Esophagus (tissue), 2 donors: ENCODE data around the gene PROCA1. TPM values are rescaled to one million over a fixed set of nuclear protein-coding genes. Genes with fewer than 3 reads are reported as not detected.
"Not testable (repeated sequence)": the region's sequence is repeated elsewhere in the genome, so short reads cannot be mapped to it uniquely, and the experiment has no call there.

Source experiments
- H3K27ac ChIP-seq, 2 donors: one replicate each; pipeline ENCODE4 v1.5.1; 2013; ENCODE audit warnings: low read depth in 2 of 2, mild to moderate bottlenecking in 2 of 2, inconsistent platforms in 1 of 2, low read length in 1 of 2, moderate library complexity in 1 of 2
- H3K27me3 ChIP-seq, 2 donors: one replicate each; pipeline ENCODE4 v1.6.1; 2013; ENCODE audit warnings: low read length in 2 of 2, control low read depth in 1 of 2, mild to moderate bottlenecking in 1 of 2; ENCODE audit not compliant: insufficient read depth in 2 of 2, control insufficient read depth in 1 of 2
- H3K36me3 ChIP-seq, 2 donors: one replicate each; pipeline ENCODE4 v1.6.1; 2013; ENCODE audit warnings: low read length in 1 of 2; ENCODE audit not compliant: control insufficient read depth in 2 of 2, insufficient read depth in 2 of 2
- H3K4me1 ChIP-seq, 2 donors: one replicate each; pipeline ENCODE4 v1.6.1; 2013; ENCODE audit warnings: low read length in 1 of 2; ENCODE audit not compliant: control insufficient read depth in 2 of 2, insufficient read depth in 2 of 2
- H3K4me3 ChIP-seq, 2 donors: one replicate each; pipeline ENCODE4 v1.5.1; 2013; ENCODE audit warnings: low read length in 2 of 2, mild to moderate bottlenecking in 2 of 2, low read depth in 1 of 2, moderate library complexity in 1 of 2
- H3K9me3 ChIP-seq, 2 donors: one replicate each; pipeline ENCODE4 v1.6.1; 2013; ENCODE audit warnings: mild to moderate bottlenecking in 2 of 2, low read depth in 1 of 2, low read length in 1 of 2, moderate library complexity in 1 of 2; ENCODE audit not compliant: control insufficient read depth in 2 of 2, insufficient read depth in 1 of 2
- WGBS, 2 donors: extraction: QIAGEN DNeasy Blood & Tissue Kit; methylation state at CpG; one replicate each; pipeline ENCODE4 v1.1.7; 2013; 5-methylcytosine and 5-hydroxymethylcytosine counted together
- polyA plus RNA-seq, 2 donors: library from polyadenylated mRNA; stranded (reverse); fragments of 200-250 nt; gene quantifications; one replicate each; pipeline ENCODE4 v1.2.3, GENCODE V29; 2013
- donor health status: healthy with polysubstance abuse.
- donor health status: Bipolar disorder and iron deficiency.

The PROCA1 gene
- polyA plus RNA-seq, 2 donors = 0.59 to 2.0 TPM

DNA sequence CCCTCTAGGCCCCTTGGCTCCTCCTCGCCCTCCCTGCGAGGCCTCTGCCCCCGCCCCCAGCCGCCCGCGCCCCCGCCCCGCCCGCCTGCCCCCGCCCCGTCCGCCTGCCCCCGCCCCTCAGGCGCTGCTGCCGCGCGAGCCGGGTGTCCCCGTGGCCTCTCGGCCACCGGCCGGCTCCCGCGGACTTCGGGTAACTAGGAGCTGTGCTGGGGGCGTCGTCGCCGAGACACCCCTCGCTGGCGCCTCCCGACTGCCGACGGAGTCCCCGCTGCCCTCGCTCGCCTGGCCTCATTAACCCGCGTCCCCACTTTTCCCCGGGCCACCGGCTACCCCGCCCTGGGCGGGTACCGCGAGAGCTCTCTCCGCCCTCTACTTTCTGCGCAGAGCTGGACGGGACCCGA, 14.5 kb upstream of the PROCA1 start, which contains the start of gene TLCD1:
TSS of gene TLCD1 (minus strand) at position 8 of the 401 bp plus-strand sequence. CDS start 136 bp downstream, outside the sequence.
- peak within 1 kb of the TSS; percentile 70 to 80 for H3K4me3 ChIP-seq
- peaks cover 0 to 19% of the 10 kb centered on the region in 2 donors for H3K4me1 ChIP-seq
- peaks cover 0 to 17% of the 10 kb centered on the region in 2 donors for H3K36me3 ChIP-seq
- peak within 1 kb of the TSS; percentile 86 to 93 for H3K27ac ChIP-seq
- WGBS, 2 donors = 0 to 1% methylated on average over 31 to 49 of the region's 49 CpGs
- no peaks in the 10 kb centered on the region for H3K9me3 ChIP-seq
- H3K27me3 ChIP-seq = no peaks in the 10 kb centered on the region

DNA sequence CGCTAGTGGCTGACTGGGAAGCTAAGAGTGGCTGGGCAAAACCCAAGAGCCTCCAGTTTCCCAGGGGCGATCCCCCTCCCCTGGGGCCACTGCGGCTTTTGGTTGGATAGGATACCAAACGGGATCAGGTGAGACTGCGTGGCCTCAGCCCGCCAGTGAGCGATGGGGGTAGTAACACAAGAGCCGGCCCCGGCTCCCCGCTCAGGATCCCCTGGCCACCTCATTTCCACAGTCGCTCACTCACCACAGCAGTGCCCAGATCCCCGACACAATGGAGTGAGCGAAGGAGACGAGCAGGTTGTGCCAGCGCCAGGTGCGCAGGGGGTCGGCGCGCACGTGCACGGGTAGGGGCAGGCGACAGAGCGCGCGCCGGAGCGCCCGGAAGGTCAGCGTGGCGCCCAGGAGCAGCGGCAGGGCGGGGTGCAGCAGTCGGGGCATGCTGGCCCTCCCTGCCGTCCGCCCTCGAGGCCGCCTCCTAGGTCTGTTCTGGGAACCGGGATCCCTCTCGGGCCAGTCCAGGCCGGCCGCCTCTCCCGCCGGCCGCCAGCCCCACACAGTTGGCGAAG, 14.1 kb upstream of the PROCA1 start:
- Histone ChIP-seq H3K4me1 (peaks cover 0 to 19% of the 10 kb centered on the region in 2 donors), H3K27ac (peak overlapping the region; percentile 53 to 93), H3K9me3 (no peaks in the 10 kb centered on the region), H3K4me3 (peak overlapping the region; percentile 50 to 80), H3K36me3 (peaks cover 0 to 17% of the 10 kb centered on the region in 2 donors), H3K27me3 (no peaks in the 10 kb centered on the region)
- 1 to 2% methylated on average over 40 to 45 of the region's 45 CpGs for WGBS, 2 donors

DNA sequence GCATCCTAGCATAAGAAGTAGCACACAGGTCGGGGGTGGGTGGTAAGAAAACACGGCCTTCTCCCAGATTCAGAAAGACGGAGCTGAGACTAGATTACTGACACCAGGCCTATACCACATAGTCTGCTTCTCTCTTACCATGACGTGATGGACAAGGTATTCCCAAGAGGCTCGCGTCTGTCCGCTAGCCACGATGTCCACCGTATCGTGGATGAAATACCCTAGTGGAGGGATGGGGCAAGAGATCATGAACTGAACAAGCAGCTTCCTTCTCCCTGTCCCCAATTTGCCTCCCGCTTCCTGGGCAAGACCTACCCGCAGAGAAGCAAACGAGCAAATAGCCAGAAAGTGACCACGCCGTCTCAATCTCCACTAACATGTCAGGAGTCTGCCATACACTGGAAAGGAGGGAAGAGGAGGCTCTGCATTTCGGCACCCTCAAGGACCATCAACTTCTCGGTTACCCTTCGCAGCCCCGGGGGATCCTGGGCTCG, 13.5 kb upstream of the PROCA1 start:
- Histone ChIP-seq H3K36me3 (peaks cover 0 to 17% of the 10 kb centered on the region in 2 donors), H3K4me3 (peak overlapping the region; percentile 50 to 80), H3K27ac (peak overlapping the region; percentile 53 to 93), H3K9me3 (no peaks in the 10 kb centered on the region), H3K27me3 (no peaks in the 10 kb centered on the region), H3K4me1 (peaks cover 0 to 19% of the 10 kb centered on the region in 2 donors)
- 19 to 20% methylated on average over 20 of the region's 20 CpGs for WGBS, 2 donors

DNA sequence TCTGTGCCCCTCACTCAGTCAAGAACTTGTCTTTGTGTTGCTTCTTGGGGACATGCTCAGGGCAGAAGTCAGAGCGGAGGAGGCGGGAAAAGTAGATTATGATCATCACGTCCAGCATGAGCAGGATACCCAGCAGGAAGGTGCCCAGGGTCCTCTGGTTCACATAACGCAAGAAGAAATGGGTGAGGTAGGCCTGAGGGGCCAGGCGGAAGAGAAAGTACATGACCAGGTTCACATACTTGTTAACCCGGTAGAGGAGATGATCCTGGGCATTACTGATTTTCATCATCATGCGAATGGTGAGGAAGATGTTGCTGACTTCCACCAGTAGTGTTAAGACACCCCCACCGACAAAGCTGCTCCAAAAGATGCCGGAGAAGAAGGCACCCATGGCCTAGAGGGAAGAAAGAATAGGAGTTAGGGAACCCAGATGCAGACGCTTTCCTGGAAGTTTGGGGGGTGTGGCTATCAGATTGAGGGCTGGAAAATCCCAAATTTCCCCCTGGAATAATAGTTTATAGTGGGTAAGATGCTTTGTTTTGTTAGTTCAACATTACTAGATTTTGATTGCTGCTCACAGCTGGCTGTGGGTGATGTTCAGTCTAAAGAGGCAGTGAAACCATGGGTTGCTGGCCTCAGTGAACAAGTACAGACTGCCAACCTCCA, 12.9 kb upstream of the PROCA1 start:
- 65 to 72% methylated on average over 10 of the region's 10 CpGs for WGBS, 2 donors
- H3K4me1 ChIP-seq = peaks cover 0 to 19% of the 10 kb centered on the region in 2 donors
- H3K27me3 ChIP-seq = no peaks in the 10 kb centered on the region
- H3K4me3 ChIP-seq = peak overlapping the region in 1 of 2 donors; percentile 80
- no peaks in the 10 kb centered on the region for H3K9me3 ChIP-seq
- H3K36me3 ChIP-seq = peaks cover 0 to 17% of the 10 kb centered on the region in 2 donors
- peak overlapping the region; percentile 53 to 93 for H3K27ac ChIP-seq

DNA sequence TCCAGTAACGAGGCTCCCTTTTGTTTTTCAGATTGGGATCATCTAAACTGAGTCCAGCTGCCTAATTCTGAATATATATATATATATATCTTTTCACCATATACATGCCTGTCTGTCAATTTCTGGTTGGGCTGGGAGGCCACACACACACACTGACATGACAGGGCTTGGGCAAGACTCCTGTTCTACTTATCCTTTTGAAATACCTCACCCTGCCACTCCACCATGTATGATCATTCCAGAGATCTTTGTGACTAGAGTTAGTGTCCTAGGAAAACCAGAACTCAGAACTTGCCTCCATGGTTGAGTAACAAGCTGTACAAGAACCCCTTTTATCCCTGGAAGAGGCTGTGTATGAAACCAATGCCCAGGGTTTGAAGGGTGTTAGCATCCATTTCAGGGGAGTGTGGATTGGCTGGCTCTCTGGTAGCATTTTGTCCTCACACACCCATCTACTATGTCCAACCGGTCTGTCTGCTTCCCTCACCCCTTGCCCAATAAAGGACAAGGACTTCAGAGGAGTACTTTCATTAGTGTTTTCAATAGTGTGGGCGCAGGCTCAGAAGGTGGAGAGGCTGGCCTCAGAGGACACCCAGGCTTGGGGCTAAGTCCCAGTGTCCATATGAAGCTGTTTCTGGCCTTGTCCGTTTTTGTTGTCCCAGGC, 12.3 kb upstream of the PROCA1 start:
- not testable (repeated sequence) for H3K27me3 ChIP-seq, H3K9me3 ChIP-seq, H3K4me3 ChIP-seq
- H3K36me3 ChIP-seq = peaks cover 0 to 17% of the 10 kb centered on the region in 2 donors
- H3K27ac ChIP-seq = peak overlapping the region; percentile 30 to 93
- WGBS, 2 donors = 54 to 56% methylated on average over 4 of the region's 4 CpGs
- H3K4me1 ChIP-seq = peaks cover 0 to 19% of the 10 kb centered on the region in 2 donors

DNA sequence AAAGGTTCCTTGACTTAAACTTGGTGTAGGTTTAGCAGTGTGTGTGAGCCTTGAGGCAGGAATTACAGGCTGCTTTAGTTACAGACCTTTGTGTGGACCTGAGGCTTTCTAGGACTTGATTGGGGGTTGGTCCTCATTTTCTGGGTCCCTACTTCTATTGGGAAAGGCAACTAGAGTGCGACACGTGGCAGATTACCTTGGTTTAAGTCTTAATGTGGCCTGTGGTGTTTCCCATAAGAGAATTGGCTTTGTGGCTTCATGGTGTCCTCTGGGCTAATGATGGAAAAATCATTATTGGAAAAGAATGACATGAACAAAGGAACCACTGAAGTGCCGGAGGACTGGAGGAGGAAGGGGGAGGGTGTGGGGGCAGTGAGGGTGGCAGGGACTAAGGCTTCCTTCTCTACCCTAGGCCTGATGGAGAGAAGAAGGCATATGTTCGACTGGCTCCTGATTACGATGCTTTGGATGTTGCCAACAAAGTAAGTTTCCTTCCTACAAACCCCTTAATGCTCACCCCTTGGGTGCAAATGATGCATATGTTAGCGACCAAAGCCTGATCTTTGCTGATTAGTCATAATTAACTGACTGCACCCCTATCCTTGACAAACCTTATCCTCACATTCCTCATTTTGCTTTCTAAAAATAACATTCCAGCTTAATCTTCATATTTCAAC, 11.6 kb upstream of the PROCA1 start:
- Histone ChIP-seq H3K4me1 (peaks cover 0 to 19% of the 10 kb centered on the region in 2 donors), H3K27me3 (no peaks in the 10 kb centered on the region), H3K4me3 (no peak overlapping the region), H3K27ac (peak overlapping the region; percentile 43 to 73), H3K9me3 (no peaks in the 10 kb centered on the region), H3K36me3 (peaks cover 0 to 17% of the 10 kb centered on the region in 2 donors)
- 65 to 70% methylated on average over 6 of the region's 6 CpGs for WGBS, 2 donors

DNA sequence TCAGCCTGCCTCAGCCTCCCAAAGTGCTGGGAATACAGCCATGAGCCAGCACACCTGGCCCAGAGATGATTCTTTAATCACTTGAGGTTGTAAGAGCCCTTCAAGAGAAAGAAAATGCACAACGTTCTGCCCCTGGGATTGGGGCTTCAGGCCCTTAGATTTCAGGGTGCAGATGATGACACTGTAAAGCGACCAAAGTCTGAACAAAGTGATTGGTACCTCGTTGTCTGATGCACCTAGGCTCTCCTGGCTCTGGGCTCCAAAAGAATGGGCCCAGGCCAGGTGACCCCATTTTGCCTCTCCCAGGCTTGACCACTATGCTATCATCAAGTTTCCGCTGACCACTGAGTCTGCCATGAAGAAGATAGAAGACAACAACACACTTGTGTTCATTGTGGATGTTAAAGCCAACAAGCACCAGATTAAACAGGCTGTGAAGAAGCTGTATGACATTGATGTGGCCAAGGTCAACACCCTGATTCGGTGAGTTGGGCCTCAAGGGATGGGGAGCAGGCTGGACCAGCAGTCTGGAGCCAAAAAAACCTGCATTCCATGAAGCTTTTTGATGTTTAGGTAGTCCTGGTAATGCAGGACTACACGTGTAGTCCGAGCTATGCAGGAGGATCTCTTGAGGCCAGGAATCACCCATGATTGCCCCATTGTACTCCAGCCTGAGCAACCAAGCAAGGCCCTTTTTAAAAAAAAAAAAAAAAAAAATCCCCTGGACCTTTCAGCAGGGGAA, 10.9 kb upstream of the PROCA1 start:
- no peak overlapping the region for H3K4me3 ChIP-seq

DNA sequence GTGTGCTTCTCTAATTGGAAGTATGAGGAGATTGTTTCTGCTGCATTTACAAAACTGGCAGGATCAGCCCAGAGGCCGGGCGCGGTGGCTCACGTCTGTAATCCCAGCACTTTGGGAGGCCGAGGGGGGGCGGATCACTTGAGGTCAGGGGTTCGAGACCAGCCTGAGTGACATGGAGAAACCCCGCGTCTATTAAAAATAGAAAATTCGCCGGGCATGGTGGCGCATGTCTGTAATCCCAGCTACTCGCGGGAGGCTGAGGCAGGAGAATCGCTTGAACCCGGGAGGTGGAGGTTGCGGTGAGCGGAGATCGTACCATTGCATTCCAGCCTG, 9.3 kb upstream of the PROCA1 start:
- H3K9me3 ChIP-seq, H3K27me3 ChIP-seq: not testable (repeated sequence)
- H3K4me3 ChIP-seq = peak overlapping the region; percentile 73 to 74
- H3K4me1 ChIP-seq = peaks cover 0 to 15% of the 10 kb centered on the region in 2 donors
- H3K27ac ChIP-seq = peak overlapping the region; percentile 3 to 73
- H3K36me3 ChIP-seq = peaks cover 0 to 17% of the 10 kb centered on the region in 2 donors
- 20 to 23% methylated on average over 19 of the region's 19 CpGs for WGBS, 2 donors

More for the DNA sequence above, 10.9 kb upstream of the PROCA1 start:
- Histone ChIP-seq H3K27ac (peak overlapping the region; percentile 43 to 73), H3K9me3 (no peaks in the 10 kb centered on the region), H3K36me3 (peaks cover 0 to 17% of the 10 kb centered on the region in 2 donors), H3K27me3 (no peaks in the 10 kb centered on the region), H3K4me1 (peaks cover 0 to 19% of the 10 kb centered on the region in 2 donors)
- 57 to 66% methylated on average over 7 of the region's 7 CpGs for whole genome bisulfite sequencing, 2 donors
